NCI-H460 (cell line): ENCODE measurements around the gene CTF1. TPM values are rescaled to one million over a fixed set of nuclear protein-coding genes. Genes with fewer than 3 reads are reported as not detected.
"Not testable (repeated sequence)": the region's sequence is repeated elsewhere in the genome, so short reads cannot be mapped to it uniquely, and the experiment has no call there.

Experiments
- DNase-seq: peaks from one replicate; pipeline ENCODE4 v3.0.0-alpha.2; 2016; ENCODE audit warnings: low read depth; ENCODE audit errors: extremely low read depth
- total RNA-seq: library from RNA; depleted of rRNA; stranded (reverse); fragments of >200 nt; shearing (Covaris generic); gene quantifications from 2 replicates; pipeline ENCODE4 v1.2.3, GENCODE V29; 2014

CTF1 gene
- total RNA-seq, 1 experiment from 2014 or later: 0.59 TPM

DNA sequence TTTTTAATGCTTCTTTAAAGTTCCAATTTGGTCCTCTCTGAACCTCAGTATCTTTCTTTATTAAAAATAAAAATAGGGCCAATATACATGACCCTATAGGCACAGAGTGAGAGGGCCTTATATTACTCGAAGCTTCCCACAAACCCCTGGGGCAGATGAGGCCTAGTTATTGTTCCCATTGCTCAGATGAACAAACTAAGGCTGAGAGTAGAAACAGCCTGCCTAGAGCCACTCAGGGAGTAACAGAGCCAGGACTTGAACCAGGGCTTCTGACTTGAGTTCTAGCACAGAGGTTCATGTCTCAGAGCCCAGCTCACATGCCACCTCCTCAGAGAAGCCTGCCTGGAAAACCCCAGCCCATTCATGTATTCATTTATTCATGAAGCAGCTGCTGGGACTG is 10.3 kb upstream of the CTF1 start:
- DNase-seq: no peak

GRCh38 chr16:30887927-30888326 is 8.5 kb upstream of the CTF1 start:
- DNase-seq: no peak

DNA sequence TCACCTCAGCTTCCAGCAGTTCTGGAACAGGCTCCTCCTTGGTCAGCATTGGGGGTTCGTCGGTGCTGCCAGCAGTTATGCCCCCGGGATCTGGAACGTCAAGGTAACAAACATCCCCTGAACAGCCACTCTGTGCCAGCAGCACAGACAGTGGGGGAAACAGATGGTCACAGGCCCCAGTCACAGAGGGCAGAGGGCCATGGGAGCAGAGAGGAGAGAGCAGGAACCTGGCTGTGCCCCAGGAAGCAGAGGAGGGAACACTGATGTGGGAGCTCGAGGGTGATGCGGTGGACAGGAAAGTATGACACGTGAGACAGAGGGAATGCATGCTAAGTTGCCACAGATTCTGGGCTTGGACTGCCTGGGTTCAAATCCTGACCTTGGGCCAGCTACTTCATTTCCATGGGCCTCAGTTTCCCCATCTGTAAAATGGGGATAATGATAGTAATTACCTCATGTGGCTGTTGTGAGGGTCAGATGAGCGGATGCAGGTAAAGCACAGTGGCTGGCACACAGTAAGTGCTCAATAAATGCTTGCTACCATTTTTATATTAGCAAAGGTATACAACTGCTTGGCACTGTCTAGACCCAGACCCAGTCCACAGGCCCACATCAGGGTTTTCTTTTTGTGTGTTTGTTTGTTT is 7.4 kb upstream of the CTF1 start:
- no peak for DNase-seq

DNA sequence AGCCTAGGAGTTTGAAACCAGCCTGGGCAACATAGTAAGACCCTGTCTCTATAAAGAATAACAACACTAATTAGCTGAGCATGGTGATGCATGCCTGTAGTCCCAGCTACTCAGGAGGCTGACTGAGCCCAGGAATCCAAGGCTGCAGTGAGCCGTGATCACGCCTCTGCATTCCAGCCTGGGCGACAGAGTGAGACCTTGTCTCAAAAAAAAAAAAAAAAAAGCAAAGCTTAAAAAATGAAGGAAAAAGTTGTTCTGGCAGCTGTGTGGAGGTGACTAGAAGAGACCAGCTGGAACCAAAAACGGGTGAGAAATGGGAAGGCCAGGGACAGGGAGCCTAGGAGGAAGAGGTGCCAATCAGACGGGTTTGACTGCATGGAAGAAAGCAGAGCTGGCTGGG is 6.7 kb upstream of the CTF1 start:
- no peak for DNase-seq

- not testable (repeated sequence) for DNase-seq
Observed at GRCh38 chr16:30891043-30891823, 5.2 kb upstream of the CTF1 start.

- DNase-seq: no peak
Observed at GRCh38 chr16:30892670-30893416, 3.6 kb upstream of the CTF1 start.

DNA sequence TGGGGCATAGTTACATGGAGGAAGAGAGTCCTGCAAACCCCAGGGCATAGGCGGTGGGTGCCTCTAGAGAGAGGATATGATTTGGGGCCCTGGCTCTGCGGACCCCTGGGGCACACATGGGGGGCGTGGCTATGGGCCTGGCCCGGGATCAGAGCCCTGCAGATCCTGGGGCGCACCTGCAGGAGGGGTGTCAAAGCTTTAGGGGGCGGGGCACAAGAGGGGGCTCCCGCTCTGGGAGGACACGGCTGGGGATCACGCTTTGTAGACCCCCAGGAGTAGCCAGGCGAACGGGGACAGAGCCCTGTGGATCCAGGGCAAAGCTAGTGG is 3.0 kb upstream of the CTF1 start:
- no peak for DNase-seq

DNA sequence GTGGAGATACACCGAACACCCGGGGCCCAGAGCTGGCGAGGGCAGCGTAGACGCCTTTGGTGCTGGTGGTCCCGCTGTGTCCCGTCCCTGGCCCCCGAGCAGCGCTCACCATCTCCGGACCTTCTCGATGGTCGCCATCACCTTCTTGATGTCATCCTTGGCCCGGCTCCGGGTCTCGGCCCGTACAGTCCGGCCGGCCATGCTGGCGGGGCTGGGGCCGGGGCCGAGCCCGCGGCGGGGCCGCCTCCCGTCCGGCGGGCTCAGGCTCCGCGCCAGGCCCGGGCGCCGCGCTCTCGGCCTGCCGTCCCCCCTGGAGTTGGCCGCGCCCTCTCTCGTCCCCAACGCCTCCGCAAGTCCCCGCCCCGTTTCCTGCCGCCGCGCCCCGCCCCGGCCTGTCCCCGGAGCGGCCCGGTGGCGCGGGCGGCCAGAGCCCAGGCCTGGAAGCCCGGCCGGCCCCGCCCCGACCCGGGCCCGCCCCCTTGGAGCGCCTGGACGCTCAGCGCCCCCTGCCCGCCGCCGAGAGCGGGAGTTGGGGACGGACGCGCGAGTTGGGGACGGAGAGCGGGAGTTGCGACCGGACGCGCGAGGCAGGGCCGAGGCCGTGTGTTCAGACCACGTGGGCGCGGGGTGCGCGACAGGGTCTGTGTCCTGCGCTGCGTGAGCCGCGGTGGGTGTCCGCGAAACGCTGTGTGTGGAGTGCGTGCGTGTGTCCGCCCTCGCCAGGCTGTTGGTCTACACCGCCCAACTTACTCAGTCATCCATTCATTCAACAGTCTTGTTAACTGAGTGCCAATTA is 2.5 kb upstream of the CTF1 start, which contains the start of gene BCL7C:
Gene BCL7C (minus strand): TSS at position 334 of the 796 bp plus-strand sequence. CDS start 133 bp downstream, at position 201.
- peak; percentile 91 for DNase-seq

GRCh38 chr16:30894540-30895368 is 1.7 kb upstream of the CTF1 start:
- no peak for DNase-seq

DNA sequence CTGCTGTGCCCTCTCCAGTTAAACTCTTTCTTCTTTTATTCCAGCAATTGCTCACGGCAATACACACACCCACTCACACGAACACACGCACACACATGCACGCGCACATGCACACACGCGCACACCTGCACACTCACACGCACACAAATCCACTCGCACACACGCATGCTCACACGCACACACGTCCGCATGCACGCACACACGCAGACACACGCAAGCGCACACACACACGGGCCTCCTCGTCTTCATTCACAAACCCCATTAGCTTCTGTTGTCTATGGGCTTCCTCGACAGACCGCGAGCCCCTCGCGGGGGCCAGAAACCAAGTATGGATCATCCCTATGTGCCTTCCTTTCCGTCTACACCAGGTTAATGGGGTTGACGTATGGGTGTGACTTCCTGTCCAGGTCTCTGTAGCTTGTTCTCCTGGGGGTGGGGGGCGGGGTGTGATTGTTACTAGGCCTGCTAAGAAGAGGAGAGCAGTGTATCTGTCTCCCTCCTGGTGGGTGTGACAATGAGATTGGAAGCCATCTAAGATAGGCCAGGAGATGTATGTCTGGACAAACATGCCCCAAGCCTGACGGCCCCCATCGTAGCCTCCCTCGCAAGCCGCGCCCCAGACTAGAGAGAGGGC is 670 bp upstream of the CTF1 start:
- DNase-seq: no peak

- DNase-seq: peak; percentile 86
Observed at GRCh38 chr16:30896889-30897733, 697 bp downstream of the CTF1 start.

- DNase-seq: no peak
Observed at GRCh38 chr16:30899794-30900193, 3.4 kb downstream of the CTF1 start.

GRCh38 chr16:30900588-30900987 is 4.2 kb downstream of the CTF1 start:
- DNase-seq: no peak

GRCh38 chr16:30901201-30902028 is 5.0 kb downstream of the CTF1 start:
- no peak for DNase-seq

GRCh38 chr16:30902029-30902972 is 5.9 kb downstream of the CTF1 start:
- DNase-seq: peak; percentile 60

DNA sequence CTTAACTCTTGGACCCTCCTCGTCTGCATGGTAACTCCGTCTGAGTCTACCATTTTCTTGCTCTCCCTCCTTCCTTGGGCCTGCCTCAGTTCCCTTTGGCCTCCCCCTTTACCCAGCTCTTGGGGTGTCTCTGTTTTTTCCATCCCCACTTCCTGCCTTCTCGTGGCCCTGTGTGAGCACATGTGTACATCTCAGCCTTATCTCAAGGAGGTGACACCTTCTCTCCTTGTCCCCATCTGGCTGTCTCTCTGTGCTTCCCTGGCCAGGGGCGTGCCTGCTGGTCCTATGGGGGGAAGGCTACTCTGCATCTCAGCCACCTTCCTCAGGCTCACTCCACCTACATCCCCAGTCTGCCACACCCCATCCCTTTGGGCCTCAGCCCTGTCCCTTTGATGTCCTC is 6.6 kb downstream of the CTF1 start:
- no peak for DNase-seq

DNA sequence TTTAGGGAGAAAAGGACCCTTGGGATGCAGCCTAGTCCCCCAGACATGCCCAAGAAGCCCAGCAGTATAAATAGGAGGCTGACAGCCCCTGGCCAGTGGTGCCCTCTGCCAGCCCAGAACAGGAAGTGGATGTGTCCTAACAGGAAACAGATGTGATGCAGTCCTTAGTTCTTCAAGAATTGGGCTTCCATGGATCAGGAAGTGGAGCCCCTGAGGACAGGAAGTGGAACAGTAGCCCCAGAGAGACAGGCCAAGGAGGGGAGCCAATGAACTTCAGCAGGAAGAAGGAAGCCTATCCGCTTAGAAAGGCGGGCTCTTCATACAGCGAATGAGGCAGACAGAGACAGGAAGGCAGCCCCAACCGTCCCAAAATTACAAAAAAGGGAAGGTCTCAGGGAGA is 7.2 kb downstream of the CTF1 start:
- DNase-seq: no peak
